HK-2 (cell line): ENCODE measurements around the gene CMIP.

Source experiments
- DNase-seq: peaks from one replicate; pipeline ENCODE4 v3.0.0-alpha.2; 2018; ENCODE audit not compliant: unreplicated experiment

Gene CMIP

DNA sequence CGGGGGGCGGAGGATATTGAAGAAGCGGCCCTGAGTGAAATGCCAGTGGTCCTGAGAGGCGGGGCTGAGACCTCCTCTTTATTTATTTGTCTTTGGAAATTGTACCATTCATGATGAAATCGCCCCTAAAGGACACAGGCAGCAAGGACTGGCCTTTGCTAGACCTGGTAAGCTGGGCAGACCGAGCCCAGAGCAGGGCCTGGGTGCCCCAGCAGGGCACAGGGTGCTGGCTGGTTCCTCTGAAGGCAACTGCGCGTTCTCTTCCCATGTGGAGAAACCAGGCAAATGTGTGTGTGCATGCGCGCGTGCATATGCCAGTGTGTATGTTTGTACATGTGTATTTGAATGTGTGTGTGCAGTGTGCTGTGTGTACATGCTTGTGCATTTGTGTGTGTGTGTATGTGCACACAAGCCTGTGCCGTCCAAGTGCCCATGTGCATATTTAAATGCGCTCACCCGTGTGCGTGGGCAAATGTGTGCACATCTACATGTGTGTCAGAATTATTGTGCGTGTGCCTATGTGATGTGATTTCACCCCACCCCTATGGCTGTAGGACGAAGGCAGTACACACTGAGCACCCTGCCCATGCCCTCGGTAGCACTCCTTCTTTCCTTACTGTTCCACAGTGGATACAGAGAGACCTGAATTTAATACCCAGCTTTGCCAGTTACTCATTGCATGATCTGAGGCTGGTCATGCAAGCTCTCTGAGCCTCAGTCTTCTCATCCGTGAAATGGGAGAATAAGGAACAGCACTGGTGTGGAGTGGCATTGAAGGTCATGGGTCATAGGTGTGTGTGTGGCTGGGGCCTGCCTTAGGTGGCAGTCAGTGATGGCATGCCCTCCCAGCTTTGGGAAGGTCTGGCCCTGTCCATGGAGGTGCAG, 105.2 kb downstream of the CMIP start:
- no peak for DNase-seq

DNA sequence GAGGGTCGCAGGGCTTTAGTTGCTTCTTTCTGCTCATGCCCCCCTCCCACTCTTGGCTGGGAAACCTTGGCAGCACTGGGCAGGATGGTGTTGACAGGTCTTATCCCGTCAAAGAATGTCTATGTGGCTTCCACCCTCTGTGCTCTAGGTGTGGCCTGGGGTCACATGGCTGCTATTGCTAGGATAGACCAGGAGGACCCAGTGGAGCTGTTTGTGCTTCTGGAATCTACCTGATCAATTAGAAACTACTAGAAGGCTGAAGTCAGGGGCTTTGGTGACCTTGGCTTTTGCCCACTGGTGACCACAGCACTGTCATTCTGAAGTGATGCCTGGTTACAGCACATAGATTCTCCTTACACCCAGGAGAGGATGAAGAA, 105.8 kb downstream of the CMIP start:
- DNase-seq, result no peak

GRCh38 chr16:81551151-81551808, 106.7 kb downstream of the CMIP start:
- peak; percentile 22 for DNase-seq

GRCh38 chr16:81551821-81552304, 107.3 kb downstream of the CMIP start:
- DNase-seq, result no peak

DNA sequence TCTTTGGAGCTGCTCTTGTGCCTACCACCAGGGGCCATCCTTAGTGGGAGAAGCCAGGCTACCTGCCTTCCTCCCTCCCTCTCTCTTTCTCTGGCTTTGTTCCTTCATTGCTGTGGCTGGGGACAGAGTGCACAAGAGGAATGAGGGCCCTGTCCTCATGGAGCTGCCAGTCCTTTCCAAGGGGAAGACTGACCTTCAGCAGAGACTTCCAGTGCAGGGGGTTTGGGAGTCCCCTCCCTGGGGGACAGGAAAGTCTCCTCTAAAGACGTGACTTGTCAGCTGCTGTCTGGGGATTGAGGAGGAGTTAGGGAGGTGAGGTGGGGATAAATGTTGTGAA, 108.1 kb downstream of the CMIP start:
- DNase-seq, result no peak

DNA sequence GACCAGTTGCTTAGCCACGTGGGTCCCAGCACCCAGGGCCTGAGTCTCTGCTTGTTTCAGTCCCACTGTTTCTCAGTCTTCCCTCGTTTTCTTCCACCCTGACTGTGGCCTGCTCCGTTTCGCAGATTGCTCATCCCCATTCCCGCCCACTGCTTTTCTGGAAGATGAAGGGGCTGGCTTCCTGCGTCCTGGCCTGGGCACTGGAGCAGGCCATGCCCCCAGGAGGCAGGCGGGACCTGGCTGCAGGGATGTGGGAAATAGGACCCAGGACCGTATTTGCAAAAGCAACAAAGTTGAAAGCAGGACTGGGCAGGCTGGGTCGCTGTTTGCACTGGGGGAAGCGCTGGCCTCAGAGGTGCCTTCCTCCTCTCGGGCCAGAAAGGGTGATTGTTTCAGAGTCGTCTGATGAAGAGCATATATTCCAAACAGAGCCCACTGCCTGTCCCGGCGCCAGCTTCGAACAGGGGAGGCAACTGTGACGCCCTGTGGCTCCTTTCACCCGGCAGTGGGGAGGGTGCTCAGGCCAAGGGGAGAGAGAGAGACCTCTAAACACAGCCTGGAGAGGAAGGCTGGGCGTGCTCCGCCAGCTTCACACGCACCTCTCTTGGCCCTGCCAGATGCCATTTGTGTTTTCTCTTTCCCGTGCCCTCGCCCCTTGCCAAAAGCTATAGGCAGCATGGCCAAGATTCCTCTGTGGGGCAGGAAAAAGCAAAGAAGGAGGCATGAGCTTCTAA, 108.6 kb downstream of the CMIP start:
- no peak for DNase-seq

- DNase-seq, result no peak
Observed at GRCh38 chr16:81553814-81554675, 109.4 kb downstream of the CMIP start.

DNA sequence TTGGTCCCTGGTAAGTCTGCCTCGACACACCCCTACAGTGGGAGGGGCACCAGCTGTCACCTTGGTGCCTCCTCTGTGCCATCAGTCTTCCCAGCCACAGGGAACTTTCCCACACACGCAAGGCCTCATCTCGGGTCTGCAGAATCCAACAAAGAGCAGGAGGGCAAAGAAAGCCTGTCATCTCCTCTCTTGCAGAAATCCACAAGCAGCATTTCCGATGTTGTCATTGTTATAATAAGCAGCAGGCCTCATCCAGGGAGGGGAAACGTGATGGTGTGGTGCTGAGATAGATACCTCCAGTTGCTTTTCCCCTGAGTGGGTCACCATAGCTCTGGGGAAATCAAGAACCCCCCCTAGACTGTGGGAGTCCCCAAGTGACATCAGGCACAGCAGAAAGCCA, 110.4 kb downstream of the CMIP start:
- DNase-seq, result no peak

GRCh38 chr16:81555660-81556059, 111.1 kb downstream of the CMIP start:
- no peak for DNase-seq

DNA sequence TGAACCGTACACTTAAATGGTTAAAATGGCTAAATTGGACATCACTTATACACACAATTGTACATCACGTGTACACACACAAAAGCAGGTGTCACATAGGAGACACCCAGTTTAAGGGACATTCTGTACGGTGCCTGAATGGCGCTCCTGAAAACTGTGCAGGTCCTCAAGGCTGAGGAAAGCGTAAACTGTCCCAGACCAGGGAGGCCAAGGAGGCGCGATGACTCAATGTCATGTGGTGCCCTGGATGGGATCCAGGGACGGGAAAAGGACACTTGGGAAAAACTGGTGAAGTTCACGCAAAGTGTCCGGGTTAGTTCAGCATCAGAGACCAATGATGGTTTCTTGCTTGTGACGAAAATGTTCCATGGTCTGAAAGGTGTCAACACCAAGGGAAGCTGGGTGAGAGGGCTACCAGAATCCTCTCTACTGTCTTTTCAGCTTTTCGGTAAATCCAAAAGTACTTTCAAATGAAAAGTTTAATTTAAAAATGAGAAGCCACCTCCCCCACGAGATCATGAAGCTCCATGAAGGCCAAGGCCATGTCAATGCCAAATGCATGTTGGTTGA, 112.2 kb downstream of the CMIP start:
- no peak for DNase-seq

DNA sequence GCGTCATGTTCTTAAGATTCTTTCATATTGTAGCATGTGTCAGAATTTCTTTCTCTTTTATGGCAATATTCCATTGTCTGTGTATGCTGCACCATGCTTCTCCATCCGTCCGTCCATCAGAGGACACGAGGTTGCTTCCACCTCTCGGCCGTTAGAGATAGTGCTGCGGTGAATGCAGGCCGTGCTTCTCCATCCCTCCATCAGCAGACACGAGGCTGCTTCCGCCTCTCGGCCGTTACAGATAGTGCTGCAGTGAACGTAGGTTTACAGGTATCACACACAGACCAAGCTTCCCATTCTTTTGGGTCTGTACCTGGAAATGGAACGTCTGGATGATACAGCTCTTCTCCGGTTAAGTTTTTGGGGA, 113.5 kb downstream of the CMIP start:
- DNase-seq, result no peak

DNA sequence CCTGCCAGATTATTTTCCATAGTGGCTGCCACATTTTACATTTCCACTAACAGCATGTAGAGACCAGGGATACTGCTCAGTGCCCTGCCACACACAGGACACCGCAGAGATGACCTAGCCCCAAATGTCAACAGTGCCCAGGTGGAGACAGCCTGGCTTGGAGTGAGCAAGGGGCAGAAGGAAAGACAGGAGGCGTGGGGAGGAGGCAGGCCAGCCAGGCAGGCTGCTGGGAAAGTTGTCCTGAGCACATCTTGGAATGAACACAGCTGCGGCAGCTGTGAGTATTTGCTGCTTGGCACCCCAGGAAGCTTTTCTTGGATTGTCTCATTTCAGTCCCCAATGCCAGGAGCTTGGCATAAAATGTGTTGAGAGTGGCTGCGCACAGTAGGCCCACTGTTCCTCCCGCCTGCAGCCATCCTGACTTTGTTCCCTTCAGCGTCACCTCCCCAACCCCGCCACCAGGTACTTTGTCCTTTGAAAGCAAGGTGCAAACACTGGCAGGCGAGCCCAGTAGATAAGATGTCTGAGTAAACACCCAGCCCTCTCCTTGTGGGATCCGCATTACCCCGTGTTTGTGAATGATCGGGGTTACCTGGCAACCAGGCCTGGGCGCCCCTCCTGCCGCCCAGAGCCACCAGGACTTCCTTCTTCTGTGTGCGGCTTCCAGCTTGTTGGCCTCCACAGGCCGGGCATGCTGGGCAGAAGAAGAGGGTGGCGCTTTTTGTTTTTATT, 114.0 kb downstream of the CMIP start:
- DNase-seq, result no peak

DNA sequence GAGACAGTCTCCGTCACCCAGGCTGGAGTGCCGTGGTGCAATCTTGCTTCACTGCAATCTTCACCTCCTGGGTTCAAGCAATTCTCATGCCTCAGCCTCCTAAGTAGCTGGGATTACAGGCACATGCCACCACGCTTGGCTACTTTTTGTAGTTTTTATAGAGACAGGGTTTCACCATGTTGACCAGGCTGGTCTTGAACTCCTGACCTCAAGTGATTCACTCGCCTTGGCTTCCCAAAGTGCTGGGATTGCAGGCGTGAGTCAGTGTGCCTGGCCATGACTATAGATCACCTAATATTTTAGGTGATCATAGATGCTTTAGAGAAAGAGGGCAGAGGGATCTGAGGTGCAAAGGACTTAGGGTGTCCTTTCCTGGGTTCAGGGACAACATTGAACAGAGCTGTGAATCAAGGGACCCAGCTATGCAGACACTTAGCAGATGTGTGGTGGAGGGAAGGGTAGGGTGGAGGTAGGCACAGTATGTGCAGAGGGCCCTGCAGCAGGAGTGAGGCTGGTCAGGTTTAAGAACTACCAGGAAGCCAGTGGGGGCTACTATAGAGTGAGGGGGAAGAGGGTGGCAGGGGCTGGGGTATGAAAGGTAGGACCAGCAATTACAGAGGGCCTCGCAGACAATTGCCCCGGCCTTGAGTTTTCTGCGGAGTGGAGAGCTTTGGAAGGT, 116.5 kb downstream of the CMIP start:
- no peak for DNase-seq

DNA sequence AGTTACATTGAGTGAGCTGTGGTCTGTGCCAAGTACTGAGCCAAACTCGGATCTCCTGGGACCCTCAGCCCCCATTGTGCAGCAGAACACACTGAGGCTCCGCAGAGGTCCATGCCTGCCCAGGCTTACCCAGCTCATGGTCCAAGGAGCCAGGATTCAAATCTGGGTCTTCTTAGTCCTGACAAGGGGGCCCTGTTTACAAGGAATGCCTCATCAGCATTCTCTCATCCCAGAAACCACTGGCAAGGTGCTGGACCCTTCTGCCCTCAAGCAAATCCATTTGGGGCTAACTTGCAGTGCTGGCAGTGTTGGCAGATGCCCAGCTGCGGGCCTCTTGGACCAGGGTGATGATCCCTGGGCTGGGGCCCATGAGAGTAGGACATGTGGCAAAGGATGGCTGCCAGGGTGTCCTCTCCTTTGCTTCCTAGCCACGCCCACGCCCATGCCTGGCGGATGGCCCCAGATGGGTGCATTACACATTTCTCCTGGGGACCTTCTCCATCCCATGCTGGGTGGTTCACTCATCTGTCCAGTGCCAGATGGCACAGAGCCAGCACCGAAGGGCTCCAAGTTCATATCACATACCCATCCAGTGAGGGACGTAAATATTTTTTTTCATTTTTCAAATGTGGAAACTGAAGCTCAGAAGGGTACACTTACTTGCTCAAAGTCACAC, 117.7 kb downstream of the CMIP start:
- no peak for DNase-seq

DNA sequence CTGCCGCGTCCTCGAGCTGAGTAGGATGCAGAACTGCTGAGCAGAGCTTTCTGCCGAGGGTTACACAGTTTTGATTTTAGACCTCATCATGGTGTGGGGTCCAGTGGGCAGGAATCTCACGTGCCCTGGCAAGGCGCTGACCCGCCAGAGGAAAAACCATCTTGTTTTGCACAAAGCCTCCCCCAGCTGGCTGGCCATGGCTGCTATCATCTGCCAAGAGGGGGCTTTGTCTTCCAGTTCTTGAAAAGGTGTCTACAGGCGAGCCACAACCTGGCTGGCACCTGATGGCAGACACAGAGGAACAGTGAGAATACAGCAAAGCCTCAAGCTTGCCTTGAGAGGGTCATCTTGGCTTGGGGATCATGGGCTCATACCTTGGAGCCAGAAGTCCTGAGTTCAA, 118.3 kb downstream of the CMIP start:
- DNase-seq, result no peak

DNA sequence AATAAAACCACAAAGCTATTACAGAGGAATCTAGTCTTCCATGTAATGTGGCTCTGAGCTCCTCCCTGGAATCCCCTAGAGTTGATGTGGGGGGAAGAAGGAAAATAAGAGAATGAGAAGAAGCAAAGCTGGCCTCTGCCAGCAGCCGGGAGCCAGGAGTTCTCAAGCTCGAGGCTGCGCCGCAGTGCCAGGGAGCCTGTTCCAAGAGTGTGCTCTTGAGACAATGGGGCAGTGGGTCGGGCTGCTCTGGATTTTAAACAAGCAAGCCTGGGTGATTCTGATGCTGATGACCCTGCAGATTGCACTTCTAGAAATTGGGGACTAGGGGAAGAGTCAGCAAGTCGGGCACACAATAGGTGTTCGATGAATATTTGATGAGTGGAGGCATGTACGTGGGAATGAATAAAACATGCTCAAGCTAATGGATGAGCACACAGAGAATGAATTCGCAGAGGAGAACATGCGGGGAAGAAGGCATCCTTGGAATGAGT, 119.9 kb downstream of the CMIP start:
- no peak for DNase-seq

- DNase-seq, result no peak
Observed at GRCh38 chr16:81565321-81566028, 120.9 kb downstream of the CMIP start.

DNA sequence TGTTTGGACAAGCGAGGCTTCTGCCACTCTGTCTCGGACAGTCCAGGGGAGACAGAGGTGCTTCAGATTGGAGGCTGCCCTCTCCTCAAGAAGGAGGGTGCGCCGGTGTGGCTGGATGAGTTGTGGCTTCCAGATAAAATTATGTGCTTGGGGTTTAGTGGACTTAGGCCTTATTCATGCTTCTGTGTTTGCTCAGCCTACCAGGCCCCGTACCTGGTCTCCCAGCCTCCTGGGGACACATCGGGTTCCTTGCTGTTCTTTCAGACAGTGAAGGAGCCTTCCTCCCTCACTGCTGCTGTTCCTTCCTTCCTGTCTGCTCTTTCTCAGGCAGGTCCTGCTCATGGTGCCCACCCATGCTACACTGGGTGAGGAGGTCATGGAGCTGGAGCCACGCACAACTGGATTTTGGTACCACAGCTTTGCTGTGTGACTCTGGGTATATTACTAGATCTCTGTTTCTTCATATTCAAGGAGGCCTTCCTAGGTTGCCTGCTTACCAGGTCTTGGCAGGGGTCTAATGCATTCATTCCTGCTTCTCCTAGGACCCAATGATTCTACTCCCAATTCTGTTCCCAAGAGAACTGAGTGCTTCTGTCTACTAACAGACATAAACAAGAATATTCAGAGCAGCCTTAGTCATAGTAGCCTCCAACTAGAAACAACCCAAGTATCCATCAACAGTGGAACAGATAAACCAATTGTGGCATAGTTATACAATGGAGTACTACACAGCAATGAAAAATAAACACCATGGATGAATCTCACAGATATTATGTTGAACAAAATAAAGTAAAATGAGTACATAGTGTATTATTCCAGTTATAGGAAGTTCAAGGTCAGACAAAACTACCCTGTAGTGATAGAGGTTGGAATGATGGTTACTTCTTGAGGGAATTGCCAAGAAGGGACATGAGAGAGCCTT, 121.7 kb downstream of the CMIP start:
- no peak for DNase-seq
